ENCODE measurements around the gene RPL15.

The RPL15 gene

GRCh38 chr3:23945663-23945912 lies 28.7 kb downstream of the RPL15 start:
- H3K23ac ChIP-seq (ENCODE audit: low read depth, low read length, poor library complexity) = peak overlapping the region; percentile 95
- H2AFZ ChIP-seq (ENCODE audit: low read length) = peak overlapping the region; percentile 96
- no peak overlapping the region for H2BK5ac ChIP-seq (ENCODE audit: low read length)
- H4K91ac ChIP-seq (ENCODE audit: low read depth, low read length, poor library complexity) = no peak overlapping the region
- peak overlapping the region; percentile 88 to 91 for H3K4me3 ChIP-seq (ENCODE audit: low read length in 2 of 2)
- H3K18ac ChIP-seq (ENCODE audit: low read length) = peak overlapping the region; percentile 94
- no peaks in the 10 kb centered on the region for H3K9me3 ChIP-seq (replicated peaks in 1 of 2; ENCODE audit: control insufficient read depth in 2 of 2, insufficient read depth in 1 of 2, low read depth in 1 of 2, low read length in 2 of 2)
- WGBS, 2 donors (ENCODE audit: extremely low coverage in 2 of 2, insufficient read length in 2 of 2, insufficient replicate concordance in 1 of 2) = no CpG with 5 or more reads among the region's 39 CpGs
- H3K27ac ChIP-seq (replicated peaks; ENCODE audit: low read length) = peak overlapping the region; percentile 90
- no peaks in the 10 kb centered on the region for H3K36me3 ChIP-seq (replicated peaks in 1 of 2; ENCODE audit: control insufficient read depth in 2 of 2, insufficient read depth in 2 of 2, low read length in 2 of 2)
- no peaks in the 10 kb centered on the region for H3K27me3 ChIP-seq (ENCODE audit: control insufficient read depth in 3 of 3, insufficient read depth in 3 of 3, low read depth in 1 of 3, low read length in 3 of 3)
- H2BK15ac ChIP-seq (ENCODE audit: low read length) = no peak overlapping the region
- H2BK120ac ChIP-seq (ENCODE audit: low read depth, low read length) = no peak overlapping the region
- DNase-seq (ENCODE audit: low spot score) = no peak
- H2AK5ac ChIP-seq (ENCODE audit: low read depth, low read length) = no peak overlapping the region
- no peaks in the 10 kb centered on the region for H3K79me1 ChIP-seq (ENCODE audit: low read depth, low read length)
- H3K4ac ChIP-seq (ENCODE audit: low read length) = no peak overlapping the region
- peak overlapping the region; percentile 38 for H3K14ac ChIP-seq (ENCODE audit: low read length)
- no peak overlapping the region for H4K8ac ChIP-seq (ENCODE audit: low read depth, low read length)
- H2BK12ac ChIP-seq (ENCODE audit: low read length) = no peak overlapping the region
- peak overlapping the region; percentile 91 for H3K9ac ChIP-seq (ENCODE audit: low read depth, low read length, poor library complexity)
- H3K4me2 ChIP-seq (ENCODE audit: insufficient read depth, low read length, poor library complexity, severe bottlenecking) = peak overlapping the region; percentile 73
- peaks cover 7 to 12% of the 10 kb centered on the region in 2 donors for H3K4me1 ChIP-seq (ENCODE audit: control insufficient read depth in 2 of 2, insufficient read depth in 1 of 2, low read depth in 1 of 2, low read length in 2 of 2)

- no peak overlapping the region for H2BK12ac ChIP-seq (ENCODE audit: low read length)
- no peak overlapping the region for H3K14ac ChIP-seq (ENCODE audit: low read length)
- no peaks in the 10 kb centered on the region for H3K36me3 ChIP-seq (replicated peaks in 1 of 2; ENCODE audit: control insufficient read depth in 2 of 2, insufficient read depth in 2 of 2, low read length in 2 of 2)
- no peak overlapping the region for H4K91ac ChIP-seq (ENCODE audit: low read depth, low read length, poor library complexity)
- H3K79me1 ChIP-seq (ENCODE audit: low read depth, low read length) = no peaks in the 10 kb centered on the region
- no CpG with 5 or more reads among the region's 87 CpGs for WGBS, 2 donors (ENCODE audit: extremely low coverage in 2 of 2, insufficient read length in 2 of 2, insufficient replicate concordance in 1 of 2)
- DNase-seq (ENCODE audit: low spot score) = peak; percentile 98
- H2BK5ac ChIP-seq (ENCODE audit: low read length) = peak overlapping the region; percentile 82
- H3K9ac ChIP-seq (ENCODE audit: low read depth, low read length, poor library complexity) = peak overlapping the region; percentile 97
- H3K18ac ChIP-seq (ENCODE audit: low read length) = peak overlapping the region; percentile 100
- H3K4me3 ChIP-seq (ENCODE audit: low read length in 2 of 2) = peak overlapping the region; percentile 88 to 95
- peaks cover 7 to 12% of the 10 kb centered on the region in 2 donors for H3K4me1 ChIP-seq (ENCODE audit: control insufficient read depth in 2 of 2, insufficient read depth in 1 of 2, low read depth in 1 of 2, low read length in 2 of 2)
- H4K8ac ChIP-seq (ENCODE audit: low read depth, low read length) = peak overlapping the region; percentile 96
- H3K23ac ChIP-seq (ENCODE audit: low read depth, low read length, poor library complexity) = peak overlapping the region; percentile 95
- peak overlapping the region; percentile 93 for H3K27ac ChIP-seq (replicated peaks; ENCODE audit: low read length)
- no peaks in the 10 kb centered on the region for H3K27me3 ChIP-seq (ENCODE audit: control insufficient read depth in 3 of 3, insufficient read depth in 3 of 3, low read depth in 1 of 3, low read length in 3 of 3)
- H2BK15ac ChIP-seq (ENCODE audit: low read length) = peak overlapping the region; percentile 84
- no peak overlapping the region for H2AK5ac ChIP-seq (ENCODE audit: low read depth, low read length)
- H3K9me3 ChIP-seq (replicated peaks in 1 of 2; ENCODE audit: control insufficient read depth in 2 of 2, insufficient read depth in 1 of 2, low read depth in 1 of 2, low read length in 2 of 2) = no peaks in the 10 kb centered on the region
- peak overlapping the region; percentile 75 for H3K4me2 ChIP-seq (ENCODE audit: insufficient read depth, low read length, poor library complexity, severe bottlenecking)
- no peak overlapping the region for H3K4ac ChIP-seq (ENCODE audit: low read length)
- H2AFZ ChIP-seq (ENCODE audit: low read length) = peak overlapping the region; percentile 96
- no peak overlapping the region for H2BK120ac ChIP-seq (ENCODE audit: low read depth, low read length)
Measured at GRCh38 chr3:23945913-23946687, 29.2 kb downstream of the RPL15 start.

- Histone ChIP-seq H3K18ac (ENCODE audit: low read length) (no peak overlapping the region), H4K91ac (ENCODE audit: low read depth, low read length, poor library complexity) (no peak overlapping the region), H2AK5ac (ENCODE audit: low read depth, low read length) (no peak overlapping the region), H3K4me1 (ENCODE audit: control insufficient read depth in 2 of 2, insufficient read depth in 1 of 2, low read depth in 1 of 2, low read length in 2 of 2) (peaks cover 5 to 12% of the 10 kb centered on the region in 2 donors), H4K8ac (ENCODE audit: low read depth, low read length) (no peak overlapping the region), H2BK5ac (ENCODE audit: low read length) (no peak overlapping the region), H3K23ac (ENCODE audit: low read depth, low read length, poor library complexity) (no peak overlapping the region), H3K4ac (ENCODE audit: low read length) (no peak overlapping the region), H2BK12ac (ENCODE audit: low read length) (no peak overlapping the region), H3K36me3 (replicated peaks in 1 of 2; ENCODE audit: control insufficient read depth in 2 of 2, insufficient read depth in 2 of 2, low read length in 2 of 2) (no peaks in the 10 kb centered on the region), H3K9me3 (replicated peaks in 1 of 2; ENCODE audit: control insufficient read depth in 2 of 2, insufficient read depth in 1 of 2, low read depth in 1 of 2, low read length in 2 of 2) (no peaks in the 10 kb centered on the region), H3K9ac (ENCODE audit: low read depth, low read length, poor library complexity) (no peak overlapping the region), H3K14ac (ENCODE audit: low read length) (no peak overlapping the region), H2BK15ac (ENCODE audit: low read length) (no peak overlapping the region), H3K27me3 (ENCODE audit: control insufficient read depth in 3 of 3, insufficient read depth in 3 of 3, low read depth in 1 of 3, low read length in 3 of 3) (no peaks in the 10 kb centered on the region), H3K4me3 (ENCODE audit: low read length in 2 of 2) (no peak overlapping the region), H2BK120ac (ENCODE audit: low read depth, low read length) (no peak overlapping the region), H3K27ac (replicated peaks; ENCODE audit: low read length) (no peak overlapping the region), H2AFZ (ENCODE audit: low read length) (no peak overlapping the region), H3K79me1 (ENCODE audit: low read depth, low read length) (no peaks in the 10 kb centered on the region), H3K4me2 (ENCODE audit: insufficient read depth, low read length, poor library complexity, severe bottlenecking) (no peak overlapping the region)
- no CpG with 5 or more reads among the region's 2 CpGs for WGBS, 2 donors (ENCODE audit: extremely low coverage in 2 of 2, insufficient read length in 2 of 2, insufficient replicate concordance in 1 of 2)
- DNase-seq (ENCODE audit: low spot score) = no peak
Measured at GRCh38 chr3:23948761-23949160, 31.8 kb downstream of the RPL15 start.

GRCh38 chr3:23949784-23950183 lies 32.9 kb downstream of the RPL15 start:
- Histone ChIP-seq H3K4me1 (ENCODE audit: control insufficient read depth in 2 of 2, insufficient read depth in 1 of 2, low read depth in 1 of 2, low read length in 2 of 2) (peaks cover 2 to 7% of the 10 kb centered on the region in 2 donors), H3K9ac (ENCODE audit: low read depth, low read length, poor library complexity) (no peak overlapping the region), H4K91ac (ENCODE audit: low read depth, low read length, poor library complexity) (no peak overlapping the region), H2BK5ac (ENCODE audit: low read length) (no peak overlapping the region), H2BK12ac (ENCODE audit: low read length) (no peak overlapping the region), H3K4ac (ENCODE audit: low read length) (no peak overlapping the region), H2BK15ac (ENCODE audit: low read length) (no peak overlapping the region), H3K4me3 (ENCODE audit: low read length in 2 of 2) (no peak overlapping the region), H3K23ac (ENCODE audit: low read depth, low read length, poor library complexity) (no peak overlapping the region), H2AK5ac (ENCODE audit: low read depth, low read length) (no peak overlapping the region), H3K27ac (replicated peaks; ENCODE audit: low read length) (no peak overlapping the region), H3K9me3 (replicated peaks in 1 of 2; ENCODE audit: control insufficient read depth in 2 of 2, insufficient read depth in 1 of 2, low read depth in 1 of 2, low read length in 2 of 2) (no peaks in the 10 kb centered on the region), H3K27me3 (ENCODE audit: control insufficient read depth in 3 of 3, insufficient read depth in 3 of 3, low read depth in 1 of 3, low read length in 3 of 3) (no peaks in the 10 kb centered on the region), H3K4me2 (ENCODE audit: insufficient read depth, low read length, poor library complexity, severe bottlenecking) (no peak overlapping the region), H2BK120ac (ENCODE audit: low read depth, low read length) (no peak overlapping the region), H3K14ac (ENCODE audit: low read length) (no peak overlapping the region), H2AFZ (ENCODE audit: low read length) (no peak overlapping the region), H4K8ac (ENCODE audit: low read depth, low read length) (no peak overlapping the region), H3K79me1 (ENCODE audit: low read depth, low read length) (no peaks in the 10 kb centered on the region), H3K36me3 (replicated peaks in 1 of 2; ENCODE audit: control insufficient read depth in 2 of 2, insufficient read depth in 2 of 2, low read length in 2 of 2) (peaks cover 0 to 4% of the 10 kb centered on the region in 2 donors), H3K18ac (ENCODE audit: low read length) (no peak overlapping the region)
- DNase-seq (ENCODE audit: low spot score) = no peak

Data from neuronal stem cell (in vitro differentiated cells).